Subcutaneous adipose tissue (tissue), 4 donors: ENCODE measurements around the gene PFAS. TPM values are rescaled to one million over a fixed set of nuclear protein-coding genes. Genes with fewer than 3 reads are reported as not detected.

ENCODE experiments used
- CTCF ChIP-seq: fragments of 450-650 bp; IDR thresholded peaks from one replicate; pipeline ENCODE4 v1.5.1; 2016; ENCODE audit warnings: low read depth, mild to moderate bottlenecking, control low read depth, antibody characterized with exemption, moderate library complexity
- total RNA-seq, 4 donors: library from RNA; depleted of rRNA; stranded (reverse); fragments of >200 nt; gene quantifications; one replicate each; pipeline ENCODE4 v1.1.0, GENCODE V29; 2016

PFAS gene
- 10 to 100 TPM in 3 of 4 donors, 1 to 10 TPM in 1; 7.5 to 20.9 (median 12.0) TPM for total RNA-seq

- TF ChIP-seq CTCF: no peak
Measured at GRCh38 chr17:8248751-8249607, at the start of gene PFAS. PFAS (plus strand) TSS chr17:8249289; CDS start chr17:8253938, 4,649 bp downstream.

GRCh38 chr17:8204761-8205555 is 44.1 kb upstream of the PFAS start:
- no peak for TF ChIP-seq CTCF

- TF ChIP-seq CTCF: no peak
Measured at GRCh38 chr17:8206536-8206935, 42.6 kb upstream of the PFAS start.

- TF ChIP-seq CTCF: no peak
Measured at GRCh38 chr17:8209907-8210760, 39.0 kb upstream of the PFAS start, which contains the start of gene AURKB. AURKB (minus strand) TSS chr17:8210575; CDS start chr17:8210224, 351 bp downstream.

GRCh38 chr17:8210761-8211458 is 38.2 kb upstream of the PFAS start:
- no peak for TF ChIP-seq CTCF

- TF ChIP-seq CTCF: no peak
Measured at GRCh38 chr17:8212312-8213180, 36.5 kb upstream of the PFAS start.
